Mesenchymal stem cell (in vitro differentiated cells and primary cell): ENCODE measurements around the gene THBS1.

Experiments used
- DNase-seq: peaks from one replicate; pipeline ENCODE4 v3.0.0-alpha.2; 2013
- H2AFZ ChIP-seq: one replicate; pipeline ENCODE4 v1.6.1; 2013; ENCODE audit warnings: low read depth, mild to moderate bottlenecking, control low read depth, inconsistent platforms, low read length, moderate library complexity
- H2AK5ac ChIP-seq: 2 replicates; pipeline ENCODE4 v1.6.1; 2013; ENCODE audit warnings: low read length, moderate library complexity, mild to moderate bottlenecking, inconsistent platforms; ENCODE audit not compliant: severe bottlenecking
- H2BK120ac ChIP-seq: one replicate; pipeline ENCODE4 v1.6.1; 2013; ENCODE audit warnings: low read depth, mild to moderate bottlenecking, inconsistent platforms, low read length, moderate library complexity
- H2BK12ac ChIP-seq, 2 experiments: one replicate each; pipeline ENCODE4 v1.6.1; 2013; ENCODE audit warnings: inconsistent platforms in 2 of 2, low read length in 2 of 2, mild to moderate bottlenecking in 2 of 2, moderate library complexity in 2 of 2, control low read depth in 1 of 2
- H2BK15ac ChIP-seq: one replicate; pipeline ENCODE4 v1.6.1; 2013; ENCODE audit warnings: mild to moderate bottlenecking, low read depth, inconsistent platforms; ENCODE audit not compliant: poor library complexity, severe bottlenecking
- H2BK5ac ChIP-seq: 2 replicates; pipeline ENCODE4 v1.6.1; 2013; ENCODE audit warnings: low read depth, mild to moderate bottlenecking, low read length, control low read depth, inconsistent platforms; ENCODE audit not compliant: poor library complexity, severe bottlenecking
- H3K14ac ChIP-seq, 2 experiments: one replicate each; pipeline ENCODE4 v1.6.1; 2013; ENCODE audit warnings: inconsistent platforms in 2 of 2, low read length in 2 of 2, control low read depth in 1 of 2, mild to moderate bottlenecking in 1 of 2, moderate library complexity in 1 of 2
- H3K18ac ChIP-seq, 2 experiments: one replicate each; pipeline ENCODE4 v1.6.1; 2013; ENCODE audit warnings: inconsistent platforms in 2 of 2, low read length in 2 of 2, control low read depth in 1 of 2, low read depth in 1 of 2, mild to moderate bottlenecking in 1 of 2
- H3K23ac ChIP-seq, 2 experiments: one replicate each; pipeline ENCODE4 v1.6.1; 2013; ENCODE audit warnings: inconsistent platforms in 2 of 2, low read length in 2 of 2, mild to moderate bottlenecking in 2 of 2, moderate library complexity in 2 of 2, control low read depth in 1 of 2
- H3K27ac ChIP-seq: 2 replicates; pipeline ENCODE4 v1.5.1; 2013; ENCODE audit warnings: mild to moderate bottlenecking, moderate library complexity, low read length, control low read depth, inconsistent platforms; ENCODE audit not compliant: poor library complexity, severe bottlenecking
- H3K27me3 ChIP-seq, 2 experiments: 2 replicates each; pipeline versions ENCODE4 v1.6.1 to v1.7.0; 2013; ENCODE audit warnings: low read length in 2 of 2, mild to moderate bottlenecking in 2 of 2, moderate library complexity in 2 of 2, control low read depth in 1 of 2, inconsistent platforms in 1 of 2; ENCODE audit not compliant: control insufficient read depth in 1 of 2, insufficient read depth in 1 of 2
- H3K36me3 ChIP-seq, 2 experiments: 2 replicates each; pipeline versions ENCODE4 v1.6.1 to v1.7.0; 2013; ENCODE audit warnings: low read length in 2 of 2, control low read depth in 1 of 2, inconsistent platforms in 1 of 2, low read depth in 1 of 2, mild to moderate bottlenecking in 1 of 2; ENCODE audit not compliant: insufficient read depth in 2 of 2, control insufficient read depth in 1 of 2
- H3K4ac ChIP-seq, 2 experiments: one replicate each; pipeline ENCODE4 v1.6.1; 2013; ENCODE audit warnings: inconsistent platforms in 2 of 2, low read length in 2 of 2, mild to moderate bottlenecking in 2 of 2, moderate library complexity in 2 of 2, control low read depth in 1 of 2, low read depth in 1 of 2
- H3K4me1 ChIP-seq: 2 replicates; pipeline ENCODE4 v1.6.1; 2013; ENCODE audit warnings: low read depth, low read length, control low read depth; ENCODE audit not compliant: control insufficient read depth, insufficient read depth
- H3K4me2 ChIP-seq: 2 replicates; pipeline ENCODE4 v1.6.1; 2013; ENCODE audit warnings: low read length, mild to moderate bottlenecking, inconsistent platforms; ENCODE audit not compliant: poor library complexity, severe bottlenecking
- H3K4me3 ChIP-seq, 2 experiments: 2 replicates each; pipeline versions ENCODE4 v1.5.1 to v1.7.0; 2013; ENCODE audit warnings: low read length in 2 of 2, mild to moderate bottlenecking in 2 of 2, control low read depth in 1 of 2, low read depth in 1 of 2; ENCODE audit not compliant: insufficient read depth in 1 of 2
- H3K79me1 ChIP-seq: replicated peaks from 2 replicates; pipeline ENCODE4 v1.6.1; 2013; ENCODE audit warnings: mild to moderate bottlenecking, control low read depth, low read length, inconsistent platforms; ENCODE audit not compliant: poor library complexity, severe bottlenecking
- H3K9ac ChIP-seq: 2 replicates; pipeline ENCODE4 v1.7.0; 2013; ENCODE audit warnings: mild to moderate bottlenecking, low read length, moderate library complexity
- H3K9me3 ChIP-seq: 2 replicates; pipeline ENCODE4 v1.7.0; 2013; ENCODE audit warnings: mild to moderate bottlenecking, low read length; ENCODE audit not compliant: control insufficient read depth
- H4K8ac ChIP-seq: one replicate; pipeline ENCODE4 v1.6.1; 2013; ENCODE audit warnings: inconsistent platforms, mild to moderate bottlenecking, low read length, moderate library complexity
- H4K91ac ChIP-seq: one replicate; pipeline ENCODE4 v1.6.1; 2013; ENCODE audit warnings: mild to moderate bottlenecking, low read length, inconsistent platforms
- WGBS: methylation state at CpG from one replicate; pipeline ENCODE4 v1.1.7; 2013; ENCODE audit warnings: mixed read lengths; 5-methylcytosine and 5-hydroxymethylcytosine counted together

Gene THBS1

GRCh38 chr15:39593656-39594445, 13.0 kb downstream of the THBS1 start:
- 96% methylated on average over 6 of the region's 7 CpGs for WGBS
- H3K27ac ChIP-seq: peak overlapping the region; percentile 81
- no peak overlapping the region for H4K91ac ChIP-seq
- H3K14ac ChIP-seq: no peak overlapping the region
- H2AK5ac ChIP-seq: peak overlapping the region; percentile 41
- peaks cover 37 to 81% of the 10 kb centered on the region in 2 experiments for H3K36me3 ChIP-seq
- no peak overlapping the region for H3K4me3 ChIP-seq
- peak overlapping the region; percentile 32 for H3K4me2 ChIP-seq
- H3K4ac ChIP-seq: no peak overlapping the region
- no peak overlapping the region for H2BK120ac ChIP-seq
- H3K18ac ChIP-seq: no peak overlapping the region
- no peaks in the 10 kb centered on the region for H3K9me3 ChIP-seq
- no peak overlapping the region for H4K8ac ChIP-seq
- H3K79me1 ChIP-seq: peaks cover 2% of the 10 kb centered on the region
- H3K9ac ChIP-seq: no peak overlapping the region
- no peak overlapping the region for H2BK12ac ChIP-seq
- H2BK15ac ChIP-seq: no peak overlapping the region
- H3K27me3 ChIP-seq: no peaks in the 10 kb centered on the region
- H2BK5ac ChIP-seq: no peak overlapping the region
- H2AFZ ChIP-seq: no peak overlapping the region
- H3K4me1 ChIP-seq: peaks cover 23% of the 10 kb centered on the region
- H3K23ac ChIP-seq: no peak overlapping the region
- peak; percentile 25 for DNase-seq

GRCh38 chr15:39594446-39595337, 13.8 kb downstream of the THBS1 start:
- H3K18ac ChIP-seq: no peak overlapping the region
- no peak overlapping the region for H3K4ac ChIP-seq
- no peak overlapping the region for H2BK120ac ChIP-seq
- peak; percentile 35 for DNase-seq
- no peak overlapping the region for H2BK15ac ChIP-seq
- H3K14ac ChIP-seq: no peak overlapping the region
- H3K23ac ChIP-seq: no peak overlapping the region
- H3K9ac ChIP-seq: no peak overlapping the region
- H4K8ac ChIP-seq: no peak overlapping the region
- H3K4me1 ChIP-seq: peaks cover 18% of the 10 kb centered on the region
- H3K36me3 ChIP-seq: peaks cover 30 to 72% of the 10 kb centered on the region in 2 experiments
- H3K27me3 ChIP-seq: no peaks in the 10 kb centered on the region
- peaks cover 2% of the 10 kb centered on the region for H3K79me1 ChIP-seq
- H3K4me2 ChIP-seq: no peak overlapping the region
- H2AK5ac ChIP-seq: no peak overlapping the region
- WGBS: 100% methylated on average over 1 of the region's 5 CpGs
- no peaks in the 10 kb centered on the region for H3K9me3 ChIP-seq
- peak overlapping the region; percentile 81 for H3K27ac ChIP-seq
- H2AFZ ChIP-seq: no peak overlapping the region
- no peak overlapping the region for H2BK12ac ChIP-seq
- no peak overlapping the region for H2BK5ac ChIP-seq
- no peak overlapping the region for H4K91ac ChIP-seq
- no peak overlapping the region for H3K4me3 ChIP-seq

GRCh38 chr15:39595338-39596221, 14.7 kb downstream of the THBS1 start:
- Histone ChIP-seq H3K9me3 (no peaks in the 10 kb centered on the region), H2BK120ac (no peak overlapping the region), H3K9ac (no peak overlapping the region), H3K4me2 (no peak overlapping the region), H4K8ac (peak overlapping the region; percentile 27), H2AFZ (no peak overlapping the region), H3K4ac (no peak overlapping the region), H3K4me3 (no peak overlapping the region), H3K27ac (peak overlapping the region; percentile 90), H3K27me3 (no peaks in the 10 kb centered on the region), H2AK5ac (peak overlapping the region; percentile 53), H3K18ac (peak overlapping the region; percentile 14 to 37), H3K36me3 (peaks cover 28 to 64% of the 10 kb centered on the region in 2 experiments), H3K79me1 (peaks cover 2% of the 10 kb centered on the region), H3K4me1 (peaks cover 16% of the 10 kb centered on the region), H3K23ac (no peak overlapping the region), H2BK5ac (no peak overlapping the region), H2BK15ac (no peak overlapping the region), H3K14ac (no peak overlapping the region), H4K91ac (no peak overlapping the region), H2BK12ac (no peak overlapping the region)
- WGBS: 86% methylated on average over 8 of the region's 8 CpGs
- DNase-seq: peak; percentile 50
